GM15510 (cell line): Measurements from ENCODE around the gene DACT2.

ENCODE experiments used
- POLR2A ChIP-seq: IDR thresholded peaks from 3 replicates; pipeline ENCODE4 v1.6.1; 2011; ENCODE audit warnings: borderline replicate concordance; ENCODE audit not compliant: insufficient read length; ENCODE audit errors: extremely low read depth

DACT2 gene

DNA sequence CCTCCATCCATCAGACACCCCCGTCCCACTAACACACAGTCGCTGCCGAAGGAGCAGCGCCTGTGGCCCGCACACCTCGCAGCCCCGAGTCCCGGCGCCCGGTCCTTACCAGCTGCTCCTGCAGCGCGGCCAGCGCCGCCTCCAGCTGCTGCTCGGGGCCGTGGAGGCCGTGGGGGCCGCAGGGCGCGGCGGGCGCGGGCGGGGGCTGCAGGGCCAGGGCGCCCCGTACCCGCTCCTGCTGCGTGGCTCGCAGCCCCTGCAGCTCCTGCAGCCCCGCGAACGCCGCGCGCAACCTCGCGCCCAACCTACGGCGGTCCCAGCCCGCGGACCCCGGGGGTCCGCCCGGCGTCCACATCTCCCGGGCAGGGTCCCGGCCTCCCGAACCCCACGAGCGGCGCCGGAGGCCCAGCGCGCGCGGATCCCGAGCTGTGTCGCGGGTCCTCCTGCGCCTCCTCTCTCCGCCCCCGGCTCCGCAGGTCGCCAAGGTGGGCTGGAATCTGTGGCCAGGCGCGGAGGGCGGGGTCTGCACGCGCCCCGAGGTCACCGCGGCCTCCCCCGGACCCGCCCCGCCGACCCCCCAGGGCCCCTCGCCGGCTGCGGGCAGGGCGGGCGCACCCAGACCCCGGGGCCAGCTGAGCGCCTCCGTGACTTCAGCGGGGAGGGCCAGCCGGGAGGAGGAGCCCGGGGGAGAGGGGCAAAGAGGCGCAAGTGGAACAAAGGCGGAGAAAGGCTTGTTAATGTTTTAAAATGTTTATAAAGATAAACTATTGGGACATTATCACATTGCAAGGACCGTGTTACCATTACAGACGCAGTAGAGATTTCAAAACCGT lies at the start of gene DACT2:
TSS of gene DACT2 (minus strand) at position 499 of the 833 bp plus-strand sequence. CDS start at position 355, 144 bp downstream.
- TF ChIP-seq POLR2A: no peak

DNA sequence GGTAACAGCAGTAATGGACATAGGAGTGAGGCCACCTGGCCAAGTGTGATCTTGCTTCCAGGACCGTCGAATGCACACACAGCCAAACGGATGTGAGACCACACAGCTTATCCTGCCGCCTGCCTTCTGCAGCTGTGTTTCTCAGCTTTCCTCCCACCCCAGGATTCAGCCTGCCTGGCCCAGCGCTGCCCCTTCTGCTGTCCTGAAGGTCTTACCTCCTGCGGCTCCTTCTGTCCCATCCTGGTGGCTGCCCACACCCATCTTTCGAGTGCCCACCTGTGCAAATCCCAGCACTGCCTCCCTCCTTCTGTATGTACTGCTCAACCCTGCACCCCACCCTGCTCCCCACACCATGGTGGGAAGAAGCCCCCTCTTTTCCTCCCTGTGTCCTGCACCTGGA lies 49.4 kb upstream of the DACT2 start:
- TF ChIP-seq POLR2A: no peak

DNA sequence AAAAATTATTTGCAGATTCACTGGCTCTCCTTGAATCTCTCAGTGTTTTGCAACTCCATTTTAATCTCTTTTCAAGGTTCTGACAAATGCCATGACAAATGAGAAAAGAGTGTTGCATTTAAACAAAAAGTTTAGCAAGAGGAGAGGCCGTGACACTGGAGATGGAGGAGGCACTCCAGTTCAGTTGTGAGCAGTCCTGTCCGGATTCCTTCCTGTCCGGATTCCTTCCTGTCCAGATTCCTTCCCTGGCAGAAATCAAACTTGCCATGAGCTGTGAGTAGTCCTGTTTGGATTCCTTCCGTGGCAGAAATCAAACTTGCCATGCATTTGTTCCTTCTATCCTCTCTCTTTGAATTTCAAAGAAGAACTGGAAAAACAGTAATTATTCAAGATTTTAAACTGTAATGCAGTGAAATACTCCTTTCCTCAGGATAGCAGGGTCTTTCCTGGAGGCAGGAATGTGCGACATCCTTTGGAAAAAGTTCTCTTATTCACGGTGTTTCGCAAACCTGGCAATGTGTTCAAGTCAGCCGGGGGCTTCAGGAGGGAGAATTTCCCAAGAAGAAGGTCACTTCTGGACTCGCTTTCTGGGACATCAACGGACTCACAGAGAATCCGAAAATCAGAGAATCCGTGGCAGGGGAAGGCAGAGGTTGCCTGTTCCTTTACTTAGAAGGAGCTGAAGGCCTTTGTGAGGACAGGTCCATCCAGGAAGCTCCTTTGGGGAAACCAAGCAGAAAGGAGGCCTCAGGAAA lies 48.7 kb upstream of the DACT2 start:
- no peak for TF ChIP-seq POLR2A

DNA sequence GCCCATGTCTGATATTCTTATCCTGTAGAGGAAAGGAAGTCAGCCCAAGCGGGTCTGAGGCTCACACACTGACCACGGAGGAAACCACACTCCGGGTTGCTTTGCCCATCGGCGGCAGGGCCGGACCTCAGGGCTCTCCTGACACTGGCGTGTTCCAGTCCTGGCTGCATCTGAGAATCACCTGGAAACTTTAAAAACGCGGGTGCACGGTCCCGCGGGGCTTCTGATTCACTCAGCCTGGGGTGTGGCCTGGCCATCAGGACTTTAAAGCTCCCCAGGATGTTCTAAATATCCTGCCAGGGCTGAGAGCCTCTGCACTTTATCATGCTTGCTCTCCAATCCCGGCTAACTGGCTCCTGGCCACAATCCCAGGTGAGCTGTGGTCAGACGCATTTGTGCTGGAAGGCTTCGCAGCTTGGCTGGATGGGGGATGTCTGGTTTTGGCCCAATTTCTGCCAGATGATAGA lies 47.7 kb upstream of the DACT2 start:
- no peak for TF ChIP-seq POLR2A

- TF ChIP-seq POLR2A: no peak
Measured at GRCh38 chr6:168366473-168366872, 46.9 kb upstream of the DACT2 start.

GRCh38 chr6:168365422-168366165 lies 46.0 kb upstream of the DACT2 start:
- no peak for TF ChIP-seq POLR2A

GRCh38 chr6:168364793-168365421 lies 45.3 kb upstream of the DACT2 start:
- TF ChIP-seq POLR2A: no peak

- TF ChIP-seq POLR2A: no peak
Measured at GRCh38 chr6:168363811-168364792, 44.5 kb upstream of the DACT2 start.

DNA sequence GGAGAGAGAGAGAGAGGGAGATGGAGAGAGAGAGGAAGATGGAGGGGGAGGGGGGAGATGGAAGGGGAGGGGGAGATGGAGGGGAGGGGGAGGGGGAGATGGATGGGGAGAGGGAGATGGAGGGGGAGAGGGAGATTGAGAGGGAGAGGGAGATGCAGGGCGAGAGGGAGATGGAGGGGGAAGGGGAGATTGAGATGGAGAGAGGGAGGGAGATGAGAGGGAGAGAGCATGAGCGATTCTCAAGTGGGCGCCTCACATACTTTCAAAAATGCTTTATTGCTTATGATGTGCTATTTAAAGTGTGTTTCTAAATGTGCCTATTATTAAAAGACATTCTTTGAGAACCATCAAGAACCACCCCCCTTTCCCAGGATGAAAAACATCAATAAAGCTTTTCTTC lies 43.7 kb upstream of the DACT2 start:
- no peak for TF ChIP-seq POLR2A

DNA sequence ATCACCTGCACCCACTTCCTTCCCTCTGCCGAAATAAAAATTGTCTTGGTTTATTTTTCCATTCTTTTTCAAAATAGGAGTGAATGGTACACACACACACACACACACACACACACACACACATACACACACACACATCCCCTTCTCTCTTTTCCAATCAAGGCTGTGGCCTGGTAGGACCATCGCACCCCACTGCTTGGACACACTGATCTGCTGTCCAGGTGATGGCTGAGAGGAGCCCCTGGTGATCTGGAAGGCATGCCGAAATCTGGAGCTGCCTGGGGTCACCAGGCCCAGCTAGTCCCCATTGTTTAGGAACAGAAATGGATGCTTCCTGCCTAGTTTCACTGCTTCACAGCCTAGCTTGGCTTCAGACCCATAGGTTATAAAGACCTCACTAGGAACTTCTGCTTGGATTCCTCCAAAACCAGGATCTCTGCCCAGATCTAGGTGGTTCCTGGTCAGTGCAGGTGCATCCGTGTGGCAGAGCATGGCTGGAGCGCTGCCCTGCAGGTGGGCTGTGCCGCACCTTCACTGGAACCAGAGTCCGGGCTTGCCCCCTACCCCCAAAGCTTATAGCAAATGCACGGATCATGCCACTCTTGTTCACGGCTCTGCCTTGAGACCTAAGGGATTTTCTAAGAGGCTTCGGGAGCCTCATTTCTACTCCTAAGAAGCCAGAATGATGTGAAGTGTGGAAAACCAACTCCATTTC lies 42.9 kb upstream of the DACT2 start:
- TF ChIP-seq POLR2A: no peak

- no peak for TF ChIP-seq POLR2A
Measured at GRCh38 chr6:168361766-168362165, 42.2 kb upstream of the DACT2 start.

GRCh38 chr6:168359794-168360193 lies 40.2 kb upstream of the DACT2 start:
- TF ChIP-seq POLR2A: no peak

GRCh38 chr6:168358842-168359420 lies 39.4 kb upstream of the DACT2 start:
- TF ChIP-seq POLR2A: no peak
